Tibial artery (tissue), 4 donors: ENCODE measurements around the gene CALCOCO1.
"Not testable (repeated sequence)": the region's sequence is repeated elsewhere in the genome, so short reads cannot be mapped to it uniquely, and the experiment has no call there.

Experiments
- DNase-seq, 2 donors: peaks; one replicate each; pipeline ENCODE4 v3.0.0-alpha.2; 2019
- H3K27ac ChIP-seq, 2 donors: fragments of 200-600 bp; sonication (generic) in 1 of 2; 1 replicate in 1 of 2; 2 replicates in 1 of 2; pipeline ENCODE4 v1.5.1; 2018 to 2019; ENCODE audit warnings: mild to moderate bottlenecking in 1 of 2
- H3K27me3 ChIP-seq, 2 donors: fragments of 200-600 bp; sonication (generic) in 1 of 2; one replicate each; pipeline versions ENCODE4 v1.5.1 to v1.6.0; 2016 to 2019
- H3K36me3 ChIP-seq, 3 donors: fragments of 200-600 bp; sonication (generic) in 2 of 3; one replicate each; pipeline ENCODE4 v1.5.1; 2016 to 2019; ENCODE audit warnings: mild to moderate bottlenecking in 2 of 3
- H3K4me1 ChIP-seq, 4 donors: fragments of 200-600 bp; sonication (generic) in 2 of 4; 1 replicate in 3 of 4; 2 replicates in 1 of 4; pipeline ENCODE4 v1.5.1; 2016 to 2019
- H3K4me3 ChIP-seq, 2 donors: fragments of 200-600 bp; sonication (generic) in 1 of 2; 1 replicate in 1 of 2; 2 replicates in 1 of 2; pipeline ENCODE4 v1.5.1; 2018 to 2019; ENCODE audit warnings: mild to moderate bottlenecking in 2 of 2
- H3K9me3 ChIP-seq, 3 donors: fragments of 200-600 bp; sonication (generic) in 1 of 3; one replicate each; pipeline ENCODE4 v1.5.1; 2016 to 2019
- CTCF ChIP-seq, 2 experiments: fragments of 200-600 bp in 1 of 2; fragments of 450-650 bp in 1 of 2; IDR thresholded peaks; one replicate each; pipeline ENCODE4 v1.5.1; 2017 to 2019; ENCODE audit warnings: antibody characterized with exemption in 2 of 2, mild to moderate bottlenecking in 1 of 2, moderate library complexity in 1 of 2
- intact Hi-C: fragments of 100-400 bp; cut with DNase I; formaldehyde crosslinking; loops from one replicate; pipeline ENCODE4 v1.15.0; 2023; ENCODE audit warnings: low total_unique reads

CALCOCO1 gene

DNA sequence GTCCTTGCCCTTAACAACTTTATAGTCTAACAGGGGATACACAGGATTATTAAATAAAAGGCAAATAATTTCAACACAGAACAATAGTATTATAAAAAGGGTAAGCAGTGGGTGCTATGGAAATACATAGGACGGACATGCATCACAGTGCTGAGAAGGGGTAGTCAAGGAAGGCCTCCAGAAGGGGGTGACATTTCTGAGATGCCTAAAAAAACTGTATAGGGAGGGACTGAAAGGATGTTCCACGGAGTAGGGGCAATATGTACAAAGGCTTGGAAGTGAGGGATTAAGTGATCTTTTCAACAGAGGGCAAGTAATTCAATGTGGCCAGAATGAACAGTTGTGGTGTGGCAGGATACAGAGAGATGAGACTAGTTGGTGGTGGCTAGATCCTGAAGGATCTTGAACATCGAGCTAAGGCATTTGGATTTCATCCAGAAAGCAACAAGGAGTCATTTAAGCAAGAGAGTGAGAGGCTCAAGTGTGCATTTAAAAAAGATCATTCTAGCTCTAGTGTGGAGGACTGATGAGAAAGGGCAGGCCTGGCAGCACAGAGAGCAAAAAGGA, 42.5 kb downstream of the CALCOCO1 start:
- no peak for DNase-seq
- Histone ChIP-seq H3K4me3 (no peak overlapping the region), H3K27me3 (no peaks in the 10 kb centered on the region), H3K36me3 (no peaks in the 10 kb centered on the region), H3K27ac (no peak overlapping the region), H3K9me3 (no peaks in the 10 kb centered on the region), H3K4me1 (peaks cover 0 to 12% (median 6%) of the 10 kb centered on the region in 4 donors)
- intact Hi-C loops, result no loop called here
- TF ChIP-seq CTCF (IDR thresholded peaks at IDR 0.05), result no peak

DNA sequence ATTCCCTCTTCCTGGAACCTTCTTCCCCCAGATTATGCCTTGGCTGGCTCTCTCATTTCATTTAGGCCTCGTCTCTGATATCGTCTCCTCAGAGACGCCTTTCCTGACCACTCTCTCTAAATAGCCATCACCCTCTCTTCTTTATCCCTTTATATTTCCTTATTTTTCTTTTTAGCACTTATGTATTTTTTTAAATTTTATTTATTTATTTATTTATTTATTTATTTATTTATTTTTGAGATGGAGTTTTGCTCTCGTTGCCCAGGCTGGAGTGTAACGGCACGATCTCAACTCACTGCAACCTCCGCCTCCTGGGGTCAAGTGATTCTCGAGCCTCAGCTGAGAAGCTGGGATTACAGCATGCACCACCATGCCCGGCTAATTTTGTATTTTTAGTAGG, 43.3 kb downstream of the CALCOCO1 start:
- Histone ChIP-seq H3K4me1 (peaks cover 0 to 12% (median 6%) of the 10 kb centered on the region in 4 donors), H3K4me3 (no peak overlapping the region), H3K36me3 (no peaks in the 10 kb centered on the region), H3K27me3 (no peaks in the 10 kb centered on the region), H3K9me3 (no peaks in the 10 kb centered on the region), H3K27ac (no peak overlapping the region)
- DNase-seq, result no peak
- no peak for TF ChIP-seq CTCF (IDR thresholded peaks at IDR 0.05)
- intact Hi-C loops, result no loop called here

DNA sequence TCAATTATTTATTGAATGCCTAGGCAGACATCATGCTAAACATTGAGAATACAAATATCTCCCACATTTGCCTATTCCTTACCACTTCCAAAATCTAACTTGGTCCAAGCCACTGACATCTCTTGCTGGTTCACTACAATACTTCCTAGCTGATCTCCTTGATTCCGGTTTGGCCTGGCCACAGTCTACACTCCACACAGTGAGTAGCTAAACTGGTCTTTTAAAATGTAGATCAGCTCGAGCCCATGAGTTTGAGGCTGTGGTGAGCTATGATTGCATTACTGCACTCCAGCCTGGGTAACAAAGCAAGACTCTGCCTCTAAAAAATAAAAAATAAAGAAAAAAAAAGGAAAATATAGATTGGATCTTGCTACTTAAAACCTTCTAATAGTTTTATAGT, 43.8 kb downstream of the CALCOCO1 start:
- Histone ChIP-seq H3K4me3 (no peak overlapping the region), H3K9me3 (no peaks in the 10 kb centered on the region), H3K4me1 (peaks cover 0 to 15% (median 6%) of the 10 kb centered on the region in 4 donors), H3K36me3 (no peaks in the 10 kb centered on the region), H3K27ac (no peak overlapping the region), H3K27me3 (no peaks in the 10 kb centered on the region)
- no peak for DNase-seq
- intact Hi-C loops, result no loop called here
- no peak for TF ChIP-seq CTCF (IDR thresholded peaks at IDR 0.05)

GRCh38 chr12:53680061-53680460, 47.2 kb downstream of the CALCOCO1 start:
- H3K9me3 ChIP-seq, H3K36me3 ChIP-seq, H3K4me3 ChIP-seq, H3K27ac ChIP-seq, intact Hi-C loops, H3K27me3 ChIP-seq: not testable (repeated sequence)
- H3K4me1 ChIP-seq, result peaks cover 0 to 30% (median 19%) of the 10 kb centered on the region in 4 donors
- peak in 1 of 2 donors; percentile 24 for DNase-seq

GRCh38 chr12:53677800-53678148, 49.5 kb downstream of the CALCOCO1 start:
- Histone ChIP-seq H3K9me3 (no peaks in the 10 kb centered on the region), H3K36me3 (peaks cover 1 to 12% (median 7%) of the 10 kb centered on the region in 3 donors), H3K27ac (peak overlapping the region; percentile 90 to 99), H3K4me1 (peaks cover 0 to 43% (median 28%) of the 10 kb centered on the region in 4 donors), H3K27me3 (no peaks in the 10 kb centered on the region), H3K4me3 (peak overlapping the region; percentile 59 to 71)
- intact Hi-C loops, result loop anchor here (5.0 to 10.0 kb wide), 2 partner anchors 53 to 135 kb away; partner anchors contain the start of gene ATF7
- TF ChIP-seq CTCF (IDR thresholded peaks at IDR 0.05), result no peak
- no peak for DNase-seq

DNA sequence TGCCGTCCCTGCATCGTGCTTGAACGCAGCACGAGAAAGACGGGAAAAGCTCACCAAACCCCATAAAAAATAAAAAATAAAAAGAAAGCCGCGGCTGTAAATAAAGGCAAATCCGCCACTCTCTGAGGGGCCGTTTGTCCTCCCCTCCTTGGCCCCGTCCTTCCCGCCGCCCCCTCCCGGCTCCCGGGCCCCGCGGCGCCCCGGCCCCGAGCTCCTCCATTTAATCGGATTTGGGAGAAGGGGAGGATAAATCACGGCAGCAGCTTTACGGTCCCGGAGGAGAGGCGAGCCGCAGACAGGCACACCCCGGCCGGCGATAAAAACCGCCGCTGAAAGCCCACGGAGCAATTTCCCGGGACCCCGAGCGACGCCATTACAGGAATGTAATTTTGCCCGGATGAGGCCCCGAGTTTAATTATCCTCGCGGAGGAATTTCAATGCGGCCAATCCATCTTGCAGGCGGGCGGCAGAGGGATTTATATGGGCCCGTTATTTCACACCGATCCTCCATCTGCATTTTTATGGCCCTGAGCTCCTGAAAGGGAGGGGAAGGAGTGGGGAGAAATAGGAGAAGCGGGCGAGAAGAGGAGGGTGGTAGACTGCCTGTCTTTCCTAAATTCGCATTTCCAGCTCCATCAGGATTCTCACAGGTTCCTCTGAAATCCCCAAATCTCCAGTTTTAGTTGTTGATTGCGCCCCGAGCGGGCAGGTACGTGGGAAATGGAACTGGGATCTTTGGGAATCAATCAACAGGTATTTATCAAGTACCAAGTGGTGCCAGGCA, 50.0 kb downstream of the CALCOCO1 start:
- H3K27ac ChIP-seq, result peak overlapping the region; percentile 90 to 99
- peak overlapping the region; percentile 59 to 71 for H3K4me3 ChIP-seq
- H3K9me3 ChIP-seq, result no peaks in the 10 kb centered on the region
- peaks cover 7 to 18% (median 13%) of the 10 kb centered on the region in 3 donors for H3K36me3 ChIP-seq
- H3K27me3 ChIP-seq, result no peaks in the 10 kb centered on the region
- intact Hi-C loops, result loop anchor here (5.0 to 10.0 kb wide), 2 partner anchors 52 to 135 kb away; partner anchors contain the start of gene ATF7
- no peak for TF ChIP-seq CTCF (IDR thresholded peaks at IDR 0.05)
- peaks cover 0 to 43% (median 28%) of the 10 kb centered on the region in 4 donors for H3K4me1 ChIP-seq
- DNase-seq, result no peak
